NCI-H2081 treated with DMSO at 0.1 percent for 48 hours (cell line): ENCODE results near the gene ELFN1.
A peak's percentile ranks its signal among the peaks of the same experiment; 100 is the strongest.
"Not testable (repeated sequence)": the region's sequence is repeated elsewhere in the genome, so short reads cannot be mapped to it uniquely, and the experiment has no call there.

ENCODE experiments used
- DNase-seq: peaks from one replicate; lab custom pipeline; 2025; lab: John Stamatoyannopoulos, UW

Gene ELFN1

DNA sequence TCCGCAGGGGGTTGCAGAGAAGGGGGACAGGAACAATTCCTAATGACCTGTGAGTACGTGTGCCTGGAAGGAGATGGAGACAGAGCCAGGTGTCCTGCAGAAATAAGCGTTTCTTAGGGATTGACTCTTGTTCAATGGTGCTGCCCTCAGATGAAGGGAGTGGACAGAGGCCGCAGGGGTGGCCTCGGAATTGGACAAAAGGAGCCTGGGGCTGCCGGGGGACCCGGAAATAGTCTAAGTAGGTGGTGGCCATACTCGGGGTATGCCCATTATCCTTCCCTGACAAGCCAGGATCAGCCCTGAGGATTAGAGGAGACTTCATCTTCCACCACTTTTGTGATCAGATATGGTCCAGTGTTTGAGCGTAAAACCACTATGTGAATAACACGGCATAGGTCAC lies 39.2 kb downstream of the ELFN1 start:
- no peak for DNase-seq

DNA sequence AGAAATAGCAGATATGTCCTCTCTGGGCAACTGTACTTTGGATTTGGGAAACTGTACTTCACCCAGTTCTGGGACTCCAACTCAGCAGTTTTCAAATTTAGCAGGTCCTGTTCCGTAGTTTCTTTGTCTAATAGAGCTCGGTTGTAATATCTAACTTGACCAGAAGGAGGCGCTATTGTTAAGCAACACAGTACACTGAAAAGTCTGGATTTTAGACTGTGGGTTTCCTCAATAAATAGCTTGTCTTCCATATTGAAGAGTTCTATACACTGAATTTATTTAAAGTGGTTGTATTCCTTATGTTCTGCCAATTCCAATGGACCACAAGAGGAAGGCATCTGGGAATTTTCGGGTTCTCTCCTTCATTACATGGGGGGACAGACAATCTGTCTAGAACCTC lies 39.8 kb downstream of the ELFN1 start:
- no peak for DNase-seq

DNA sequence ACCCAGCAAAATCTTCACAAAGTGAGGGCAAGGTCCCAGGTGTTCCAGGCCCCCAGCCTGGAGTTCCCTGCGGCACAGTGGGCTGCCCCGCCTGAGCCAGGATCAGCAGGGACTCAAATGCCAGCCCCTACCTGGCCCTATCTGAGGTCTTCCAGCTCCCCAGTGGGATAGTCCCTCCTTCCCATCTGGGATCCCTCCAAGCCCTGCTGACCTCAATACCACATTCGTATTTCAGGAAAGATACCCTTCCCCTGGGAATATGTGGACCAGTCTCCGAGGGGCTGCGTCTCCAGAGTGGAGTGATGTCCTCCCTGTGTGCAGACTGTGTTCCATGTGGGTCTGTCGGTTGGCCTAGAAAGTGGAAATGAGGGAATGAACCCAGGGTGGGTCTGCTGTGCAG lies 40.9 kb downstream of the ELFN1 start:
- DNase-seq, result no peak

- DNase-seq, result no peak
These were observed 42.9 kb downstream of the ELFN1 start for GRCh38 chr7:1712907-1713501.

- DNase-seq, result no peak
These were observed 43.7 kb downstream of the ELFN1 start for GRCh38 chr7:1713502-1714484.

- DNase-seq, result no peak
These were observed 44.7 kb downstream of the ELFN1 start for GRCh38 chr7:1714583-1715330.

GRCh38 chr7:1715331-1715625 lies 45.2 kb downstream of the ELFN1 start:
- no peak for DNase-seq

GRCh38 chr7:1715671-1716074 lies 45.6 kb downstream of the ELFN1 start:
- no peak for DNase-seq

GRCh38 chr7:1716263-1717094 lies 46.4 kb downstream of the ELFN1 start:
- no peak for DNase-seq

DNA sequence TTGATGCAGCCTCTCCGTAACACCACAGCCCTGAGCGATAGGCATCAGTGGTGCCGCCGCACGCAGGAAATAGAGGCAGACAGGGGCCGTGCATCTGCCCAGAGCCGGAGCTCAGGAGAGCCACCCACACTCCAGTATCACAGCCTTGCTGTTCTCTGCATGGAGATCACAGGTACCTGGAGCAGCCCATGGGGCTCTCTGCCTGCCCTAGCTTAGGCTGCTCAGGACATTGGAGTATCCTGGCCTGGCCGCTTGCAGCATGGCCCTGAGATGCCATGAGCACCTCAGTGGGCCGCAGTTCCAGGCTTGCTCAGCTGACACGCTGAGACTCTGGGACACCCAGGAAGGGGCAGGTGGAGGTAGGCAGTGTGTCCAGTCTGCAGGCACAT lies 47.0 kb downstream of the ELFN1 start:
- DNase-seq, result no peak

DNA sequence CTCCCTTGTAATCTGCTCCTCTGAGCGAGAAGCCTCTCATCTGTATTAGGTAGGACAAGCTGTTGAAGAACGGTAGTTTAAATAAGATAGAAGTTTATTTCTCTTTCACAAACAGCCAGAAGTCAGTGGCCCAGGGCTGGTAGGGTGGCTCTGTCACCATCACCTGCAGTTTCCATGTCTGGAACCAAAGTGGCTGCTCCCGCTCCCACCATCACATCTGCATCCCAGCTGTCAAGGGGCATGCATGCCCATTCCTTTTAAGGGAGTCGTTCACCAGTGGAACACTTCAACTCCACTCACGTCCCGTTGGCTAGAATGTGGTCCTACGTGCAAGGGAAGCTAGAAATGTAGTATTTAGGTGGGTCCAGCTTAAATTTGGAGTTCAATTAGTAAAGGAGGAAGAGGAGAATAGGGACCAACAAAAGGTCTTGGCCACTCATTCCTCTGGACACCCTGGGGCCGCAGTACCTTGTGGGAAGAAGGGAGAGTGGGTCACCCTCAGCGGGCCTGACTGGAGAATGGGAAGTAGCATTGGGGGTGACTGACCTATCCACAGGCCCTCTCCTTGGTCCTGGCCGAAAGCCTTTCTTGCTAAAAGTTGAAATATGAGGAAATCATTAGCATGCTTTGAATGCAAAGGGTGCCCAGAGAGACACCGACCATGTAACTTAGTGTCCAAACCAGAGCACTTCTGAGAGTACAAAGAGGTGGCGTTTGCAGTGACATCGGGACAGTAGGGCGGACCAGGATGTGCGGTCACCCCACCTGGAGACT lies 48.0 kb downstream of the ELFN1 start:
- DNase-seq, result no peak

DNA sequence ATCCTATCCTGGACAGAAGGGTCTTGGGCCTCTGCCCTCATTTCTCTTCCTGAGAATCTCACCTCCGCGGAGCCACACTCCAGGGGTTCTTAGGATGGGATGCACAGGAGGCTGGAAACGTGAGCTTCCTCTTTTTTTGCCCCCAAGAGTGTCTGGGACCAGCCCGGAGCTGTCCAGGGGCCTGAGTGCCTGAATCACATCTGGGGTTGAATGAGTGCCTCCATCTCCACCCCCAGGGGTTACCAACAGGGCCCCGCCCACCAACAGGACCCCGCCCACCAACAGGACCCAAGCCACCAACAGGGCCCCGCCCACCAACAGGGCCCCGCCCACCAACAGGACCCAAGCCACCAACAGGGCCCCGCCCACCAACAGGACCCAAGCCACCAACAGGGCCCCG lies 48.8 kb downstream of the ELFN1 start:
- DNase-seq, result not testable (repeated sequence)

GRCh38 chr7:1719256-1719655 lies 49.2 kb downstream of the ELFN1 start:
- not testable (repeated sequence) for DNase-seq

DNA sequence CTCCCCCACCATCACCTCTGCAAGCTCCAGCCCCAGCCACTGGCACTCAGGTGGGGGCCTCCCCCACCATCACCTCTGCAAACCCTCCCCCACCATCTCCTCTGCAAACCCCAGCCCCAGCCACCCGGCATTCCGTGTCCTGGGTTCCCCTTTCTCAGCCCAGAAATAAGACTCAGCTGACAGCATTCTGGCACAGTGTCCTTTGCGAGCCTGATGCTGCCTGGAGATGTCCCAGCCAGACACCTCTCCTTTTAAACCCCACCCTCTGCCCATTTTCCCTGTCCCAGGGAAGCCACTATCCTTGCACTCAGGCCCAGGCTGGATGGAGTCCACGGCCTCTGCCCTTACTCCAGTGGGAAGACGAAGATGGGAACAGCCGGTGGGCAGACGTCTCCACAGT lies 49.8 kb downstream of the ELFN1 start:
- no peak for DNase-seq

GRCh38 chr7:1720326-1720725 lies 50.2 kb downstream of the ELFN1 start:
- DNase-seq, result no peak

GRCh38 chr7:1721047-1721690 lies 51.1 kb downstream of the ELFN1 start:
- no peak for DNase-seq

DNA sequence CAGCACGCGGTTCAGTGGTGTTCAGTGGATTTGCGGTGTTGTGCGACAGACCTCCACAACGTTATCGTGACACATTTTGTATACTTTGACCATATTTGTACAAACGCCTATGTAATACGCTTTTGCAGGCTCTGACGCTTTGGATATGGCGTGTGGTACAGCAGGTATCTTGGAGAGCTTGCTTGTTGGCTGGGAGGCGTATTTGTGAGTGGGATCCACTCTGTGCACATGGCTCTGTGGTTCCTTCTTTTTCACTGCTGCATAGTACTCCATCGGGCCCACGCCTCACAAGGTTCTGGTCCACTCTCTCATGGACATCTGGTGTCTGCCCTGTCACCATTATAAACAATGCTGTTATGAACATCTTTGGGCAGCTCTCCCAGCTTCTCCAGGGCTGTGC lies 53.2 kb downstream of the ELFN1 start:
- no peak for DNase-seq

DNA sequence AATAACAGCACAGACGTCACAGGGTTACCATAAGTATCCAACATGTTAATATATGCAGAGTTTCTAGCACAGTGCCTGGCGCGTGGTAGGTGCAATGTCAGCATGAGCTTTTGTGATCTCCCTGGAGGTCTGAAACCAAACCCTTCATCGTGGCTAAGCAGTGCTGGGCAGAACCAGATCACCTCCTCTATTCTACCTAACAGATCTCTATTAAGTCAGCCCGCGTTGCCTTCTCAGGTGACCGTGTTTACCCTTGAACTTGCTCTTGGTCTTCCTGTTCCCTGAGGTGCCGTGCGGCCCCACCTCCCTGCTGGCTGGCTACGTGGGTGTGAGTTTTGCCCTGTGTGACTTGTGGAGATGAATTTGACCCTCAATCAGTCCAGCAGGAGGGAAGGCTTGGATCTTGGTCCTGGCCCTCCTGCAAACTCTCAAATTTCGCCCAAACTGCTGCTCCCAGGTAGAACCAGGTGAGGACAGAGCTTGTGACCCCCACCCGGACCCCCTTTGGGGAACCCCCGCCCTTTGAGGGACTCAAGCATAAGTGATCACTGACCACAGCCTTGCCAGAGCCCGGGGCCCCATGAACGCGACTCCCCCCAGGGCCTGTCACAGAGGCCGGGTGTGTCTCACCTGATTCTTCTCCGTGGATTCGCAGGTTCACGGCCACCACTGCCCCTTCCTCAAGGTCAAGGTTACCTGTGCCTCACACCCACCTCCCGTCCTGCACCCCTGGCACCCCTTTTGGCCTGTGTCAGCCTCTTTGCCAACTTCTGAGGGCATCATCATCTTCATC lies 54.2 kb downstream of the ELFN1 start:
- no peak for DNase-seq

GRCh38 chr7:1725199-1725690 lies 55.2 kb downstream of the ELFN1 start:
- DNase-seq, result peak; percentile 71
